GM18861 (cell line): ENCODE measurements around the gene PRRG1.
"Not testable (repeated sequence)": the region's sequence is repeated elsewhere in the genome, so short reads cannot be mapped to it uniquely, and the experiment has no call there.

Source experiments
- ATAC-seq: cut with Tn5 transposase; IDR thresholded peaks from one replicate; pipeline ENCODE4 v1.9.1; 2021; ENCODE audit not compliant: unreplicated experiment

PRRG1 gene

DNA sequence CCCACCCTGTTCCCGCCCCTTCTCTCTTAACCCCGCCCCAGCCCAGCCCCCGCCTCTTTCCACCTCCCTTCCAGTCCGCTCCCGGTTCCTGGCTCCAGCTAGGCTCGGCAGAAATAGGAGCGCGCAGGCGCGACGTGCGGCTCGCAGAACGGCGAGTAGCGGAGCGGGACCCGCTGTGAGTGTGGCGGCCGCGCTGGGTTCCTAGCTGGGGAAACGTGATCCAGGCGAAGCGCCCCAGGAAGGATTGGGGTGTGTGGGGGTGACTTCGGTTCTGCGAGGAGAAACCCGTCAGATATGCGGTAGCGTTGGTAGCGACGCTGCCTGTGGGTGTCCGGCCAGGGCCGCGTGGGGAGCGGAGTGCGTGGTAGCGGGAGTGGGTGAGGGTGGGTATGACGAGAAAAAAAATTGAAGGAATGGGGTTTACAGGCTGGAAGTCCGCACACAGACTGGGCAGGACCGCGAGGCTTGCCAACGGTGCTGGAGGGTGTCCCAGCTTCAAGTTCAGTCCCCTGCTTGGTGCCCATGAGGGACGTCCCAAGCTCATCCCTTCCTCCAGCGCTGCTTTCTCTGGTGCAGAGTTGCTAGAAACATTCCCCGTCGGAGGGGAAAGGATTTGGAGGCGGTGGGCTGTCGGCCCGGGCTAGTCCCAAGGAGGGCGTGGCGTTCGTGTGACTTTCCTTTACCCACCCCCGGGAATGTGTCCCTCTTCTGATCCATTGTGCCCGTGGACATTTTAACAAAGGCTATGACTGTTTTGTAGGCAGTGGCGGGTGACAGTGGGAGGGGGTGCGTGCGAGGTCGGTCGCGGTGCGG is at the start of gene PRRG1:
Gene PRRG1 (plus strand): TSS at position 144 of the 813 bp plus-strand sequence. CDS start 56,886 bp downstream, outside the sequence.
- no peak for ATAC-seq

DNA sequence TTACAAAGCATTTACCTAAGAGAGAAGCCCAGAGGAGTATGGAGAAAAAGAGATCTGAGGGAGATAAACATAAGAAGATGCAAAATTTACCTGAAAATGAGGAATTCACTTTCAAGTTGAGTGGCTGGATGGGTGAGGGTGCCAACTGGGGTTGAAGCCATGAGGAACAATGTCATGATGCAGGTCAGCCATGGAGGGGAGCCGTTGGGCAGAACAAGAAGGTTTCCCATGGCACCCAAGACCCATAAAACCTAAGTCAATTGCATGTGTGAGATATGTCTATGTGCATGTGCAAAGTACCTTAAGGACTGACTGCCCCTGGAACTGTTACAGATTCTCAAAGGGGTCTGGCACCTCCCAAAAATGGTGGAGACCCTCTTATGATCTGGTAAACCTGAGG is 46.6 kb upstream of the PRRG1 start:
- ATAC-seq: no peak

DNA sequence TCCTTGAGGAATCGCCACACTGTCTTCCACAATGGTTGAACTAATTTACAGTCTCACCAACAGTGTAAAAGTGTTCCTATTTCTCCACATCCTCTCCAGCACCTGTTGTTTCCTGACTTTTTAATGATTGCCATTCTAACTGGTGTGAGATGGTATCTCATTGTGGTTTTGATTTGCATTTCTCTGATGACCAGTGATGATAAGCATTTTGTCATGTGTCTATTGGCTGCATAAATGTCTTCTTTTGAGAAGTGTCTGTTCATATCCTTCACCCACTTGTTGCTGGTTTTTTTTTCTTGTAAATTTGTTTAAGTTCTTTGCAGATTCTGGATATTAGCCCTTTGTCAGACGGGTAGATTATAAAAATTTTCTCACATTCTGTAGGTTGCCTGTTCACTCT is 43.9 kb upstream of the PRRG1 start:
- not testable (repeated sequence) for ATAC-seq

DNA sequence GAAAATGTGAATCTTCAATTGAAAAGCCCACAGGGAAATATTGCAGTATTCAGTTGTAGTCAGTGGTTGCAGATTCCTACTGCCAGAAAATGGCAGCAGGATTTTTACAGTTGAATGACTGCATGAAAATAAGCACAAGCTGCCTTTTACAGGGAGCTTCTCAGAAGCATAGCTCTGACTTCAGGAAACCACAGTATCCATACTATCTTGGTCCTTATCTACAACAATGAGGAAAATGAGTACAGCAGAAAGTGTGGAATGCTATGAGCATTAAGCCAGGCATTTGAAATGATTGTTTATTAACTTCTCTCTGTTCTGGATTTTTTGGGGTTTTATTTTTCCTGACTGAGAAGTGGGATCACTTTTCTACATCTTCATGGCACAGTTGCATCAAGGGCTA is 34.6 kb upstream of the PRRG1 start:
- ATAC-seq: no peak

DNA sequence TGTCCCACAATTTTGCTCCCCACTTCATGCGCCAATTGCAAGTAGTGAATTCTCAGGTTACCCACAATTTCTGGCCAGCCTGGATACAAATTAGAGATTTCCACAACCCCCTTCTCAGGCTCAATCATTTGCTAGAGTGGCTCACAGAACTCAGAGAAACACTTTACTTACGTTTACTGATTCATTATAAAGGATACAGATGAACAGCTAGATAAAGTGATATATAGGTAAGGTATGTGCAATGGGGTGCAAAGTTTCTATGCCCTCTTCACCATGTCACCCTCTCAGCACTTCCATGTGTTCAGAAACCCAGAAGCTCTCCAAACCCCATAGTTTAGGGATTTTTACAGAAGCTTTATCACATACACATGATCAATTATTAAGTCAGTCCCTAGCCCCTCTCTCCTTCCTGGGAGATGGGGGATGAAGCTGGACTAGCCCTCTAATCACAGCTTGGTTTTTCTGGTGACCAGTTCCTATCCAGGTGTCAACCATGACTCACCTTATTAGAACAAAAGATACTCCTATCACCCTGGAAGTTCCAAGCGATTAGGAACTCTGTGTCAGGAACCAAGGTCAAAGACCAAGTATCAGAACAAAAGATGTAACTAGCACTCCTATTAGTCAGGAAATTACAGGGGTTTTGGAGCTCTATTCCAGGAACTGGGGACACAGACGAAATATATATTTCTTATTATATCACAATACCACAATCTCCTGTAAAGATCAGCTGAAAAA is 33.5 kb upstream of the PRRG1 start:
- no peak for ATAC-seq

DNA sequence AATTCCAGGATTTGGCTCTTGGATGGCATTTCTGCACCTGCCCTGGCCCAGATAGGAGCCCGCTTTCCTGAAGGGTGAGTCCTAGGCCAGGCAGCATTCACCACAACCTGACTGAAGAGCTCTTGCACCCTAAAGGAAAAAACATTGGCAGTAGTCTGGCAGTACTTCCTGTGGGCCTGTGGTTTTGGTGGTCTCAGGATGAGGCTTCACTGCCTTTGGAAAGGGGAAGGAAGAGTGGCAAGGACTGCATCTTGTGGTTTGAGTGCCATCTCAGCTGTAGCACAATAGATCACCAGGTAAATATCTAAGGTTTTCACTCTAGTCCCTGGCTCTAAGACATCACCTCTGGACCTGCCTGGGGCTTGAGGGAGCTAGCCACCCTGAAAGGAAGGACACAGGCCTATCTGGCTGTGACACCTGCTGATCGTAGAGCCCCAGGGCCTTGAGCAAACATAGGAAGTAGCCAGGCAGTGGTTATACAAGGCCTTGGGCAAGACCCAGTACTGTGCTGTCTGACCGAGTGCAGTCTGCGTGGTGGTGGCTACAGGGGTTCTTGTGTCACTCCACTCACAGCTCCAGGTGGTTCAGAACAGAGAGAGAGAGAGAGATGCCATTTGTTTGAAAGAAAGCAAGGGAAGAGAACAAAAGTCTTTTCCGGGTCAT is 28.5 kb upstream of the PRRG1 start:
- no peak for ATAC-seq

DNA sequence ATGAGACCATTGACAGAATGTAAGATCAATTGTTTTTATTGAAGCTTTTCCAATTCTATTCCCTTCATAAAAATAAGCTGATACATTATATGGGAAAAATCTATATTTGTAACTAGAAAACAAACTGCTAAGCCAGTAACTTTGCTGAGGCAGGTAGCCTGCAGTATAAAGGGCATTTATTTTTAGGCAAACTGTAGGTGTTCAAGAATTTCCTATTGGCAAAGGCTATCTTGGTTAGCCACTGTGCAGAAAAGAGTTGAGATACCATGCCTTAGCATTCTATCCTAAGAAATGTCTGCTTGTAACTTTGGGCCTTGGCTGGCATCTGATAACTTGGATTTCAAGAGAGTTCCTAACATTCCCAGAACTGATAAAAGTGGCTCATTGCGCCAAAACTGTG is 18.5 kb upstream of the PRRG1 start:
- no peak for ATAC-seq

DNA sequence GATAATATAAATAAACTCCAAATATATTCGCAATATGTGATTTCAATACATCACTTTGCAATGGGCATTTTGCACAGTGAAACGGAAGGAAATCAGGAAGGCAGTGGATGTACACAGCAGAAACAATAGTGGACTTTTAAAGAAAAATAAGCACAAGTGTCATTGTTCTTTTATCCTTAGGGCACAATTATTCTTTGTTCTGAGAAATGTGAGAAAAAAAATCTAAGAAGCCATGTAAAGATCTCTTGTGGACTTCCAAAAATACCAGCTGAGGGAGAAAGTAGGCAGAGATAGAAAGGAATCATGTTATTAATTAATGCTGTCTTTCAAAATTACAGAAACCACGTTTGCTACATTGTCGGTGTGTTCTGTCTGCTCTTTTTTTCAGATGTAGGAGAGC is 17.6 kb upstream of the PRRG1 start:
- ATAC-seq: no peak

DNA sequence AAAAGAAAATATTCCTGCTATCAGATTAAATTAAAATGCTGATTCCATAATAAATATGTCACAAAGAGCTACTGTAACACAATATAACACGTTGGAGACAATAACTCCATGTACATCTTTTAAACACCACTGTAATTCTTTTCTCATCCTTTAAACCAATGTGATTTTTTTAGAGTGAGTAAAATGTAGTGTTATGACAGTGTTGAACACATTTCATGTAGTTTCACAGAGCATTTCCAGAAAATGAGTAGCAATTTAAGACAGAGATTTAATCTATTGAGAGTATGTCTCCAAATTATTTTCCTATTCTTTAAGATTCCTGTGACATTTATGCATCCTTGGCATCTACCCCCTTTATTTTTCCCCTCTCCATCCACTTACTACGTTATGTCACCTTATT is 17.1 kb upstream of the PRRG1 start:
- ATAC-seq: no peak

DNA sequence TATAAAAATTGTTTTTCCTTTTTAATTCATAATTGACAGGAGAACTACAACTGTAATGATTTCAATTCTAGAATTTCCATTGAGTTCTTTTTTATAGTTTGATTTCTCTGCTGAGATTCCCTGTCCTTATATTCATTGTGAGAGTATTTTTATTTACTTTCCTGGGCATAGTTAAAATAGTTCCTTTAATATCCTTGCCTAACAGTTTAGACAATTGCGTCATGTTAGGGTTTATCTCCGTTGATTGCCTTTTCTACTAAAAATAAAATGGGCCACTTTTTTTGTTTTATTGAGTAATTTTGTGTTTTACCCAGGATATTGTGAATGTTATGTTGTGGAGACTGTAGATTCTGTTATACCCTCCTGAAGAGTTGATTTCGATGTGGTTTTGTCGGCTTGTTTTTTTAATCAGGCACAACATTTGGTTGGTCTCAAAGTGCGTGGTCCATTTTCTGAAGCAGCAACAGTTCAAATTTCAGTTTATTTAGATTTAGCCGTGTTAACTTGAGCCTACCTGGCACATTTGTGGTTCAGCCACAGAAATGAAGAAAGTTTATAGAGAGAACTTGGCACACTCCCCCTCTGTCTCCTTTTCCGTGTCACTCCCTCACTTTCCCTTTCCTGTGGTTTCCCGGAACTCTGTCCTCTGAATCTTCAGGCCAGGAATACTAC is 16.0 kb upstream of the PRRG1 start:
- ATAC-seq: no peak

DNA sequence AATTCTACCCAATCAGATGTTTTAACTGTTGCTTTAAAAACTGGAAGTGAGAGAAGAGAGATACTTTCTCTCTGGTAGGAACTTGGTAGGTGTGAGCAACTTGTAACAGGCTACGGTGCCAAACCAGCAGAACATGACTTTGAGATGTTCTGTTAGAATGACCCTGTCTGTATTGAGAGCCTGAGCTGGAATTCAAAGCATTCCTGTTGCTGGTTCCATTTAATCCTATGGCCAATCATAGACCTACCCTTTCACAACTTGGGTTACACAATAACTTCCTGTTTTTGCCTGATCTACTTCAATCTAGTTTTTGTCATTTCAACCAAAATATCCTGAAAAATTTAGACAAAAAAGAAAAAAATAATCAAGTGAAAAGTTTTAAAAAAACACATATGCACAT is 1.7 kb upstream of the PRRG1 start:
- no peak for ATAC-seq

DNA sequence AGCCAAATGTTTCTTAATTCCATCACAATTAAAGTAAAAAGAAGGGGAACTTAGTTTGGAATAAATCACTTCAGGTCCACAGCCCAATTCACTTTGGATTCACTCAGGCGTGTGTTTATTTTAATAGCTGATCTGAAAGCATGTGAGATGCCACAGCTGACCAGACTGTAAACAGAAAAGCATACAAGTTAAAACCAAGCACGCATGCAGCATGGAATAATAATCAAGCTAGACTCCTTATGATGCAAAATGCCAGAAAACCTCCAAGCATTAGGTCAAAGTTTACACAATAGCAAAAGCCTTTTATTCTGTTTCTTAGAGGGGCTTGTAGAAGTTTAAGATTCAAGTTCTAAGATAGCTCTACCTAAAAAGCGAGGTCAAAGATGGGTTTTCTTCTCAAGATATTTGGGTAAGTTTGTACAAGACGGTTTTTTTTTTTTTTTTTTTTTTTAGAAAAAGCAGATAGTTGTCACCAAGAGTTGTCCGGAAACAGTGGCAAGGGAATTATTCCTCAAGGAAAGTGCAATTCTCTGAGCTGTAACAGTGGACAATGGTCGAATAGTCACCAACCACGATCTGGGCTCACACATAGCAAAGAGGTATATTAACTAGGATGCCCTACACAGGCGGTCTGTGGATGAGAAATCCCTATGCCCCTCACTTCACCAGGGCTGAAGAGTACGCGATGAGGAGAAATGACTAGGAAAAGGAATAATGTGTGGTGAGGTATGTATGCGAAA is 763 bp upstream of the PRRG1 start:
- no peak for ATAC-seq

DNA sequence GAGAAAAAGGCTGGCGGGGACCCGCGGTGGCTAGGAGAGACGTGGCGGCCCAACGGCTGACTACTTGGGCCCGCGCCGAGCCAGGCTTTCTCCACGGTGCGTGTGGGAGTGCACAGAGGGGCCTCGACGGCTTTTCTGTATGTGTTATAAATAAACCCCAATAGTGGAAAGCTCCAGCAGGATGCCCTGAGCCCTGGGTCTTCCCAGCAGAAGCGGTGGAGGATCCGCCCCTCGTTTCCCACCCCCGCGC is 268 bp upstream of the PRRG1 start:
- no peak for ATAC-seq

DNA sequence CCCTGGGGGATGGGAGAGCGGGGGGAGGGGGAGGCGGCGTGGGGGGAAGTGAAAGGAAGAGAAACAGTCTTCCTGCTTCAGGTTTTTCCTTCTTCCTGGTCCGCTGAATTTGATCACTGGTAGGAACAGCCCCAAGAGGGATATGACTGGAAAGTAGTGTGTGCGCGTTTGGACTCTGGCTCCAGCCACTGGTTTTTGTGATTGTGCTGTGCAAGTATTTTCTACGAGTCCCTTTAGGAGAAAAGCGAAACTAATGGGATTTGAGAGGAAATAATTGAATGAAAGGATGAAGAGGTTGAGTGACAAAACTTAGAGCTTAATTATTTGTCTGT is 836 bp downstream of the PRRG1 start:
- ATAC-seq: no peak

DNA sequence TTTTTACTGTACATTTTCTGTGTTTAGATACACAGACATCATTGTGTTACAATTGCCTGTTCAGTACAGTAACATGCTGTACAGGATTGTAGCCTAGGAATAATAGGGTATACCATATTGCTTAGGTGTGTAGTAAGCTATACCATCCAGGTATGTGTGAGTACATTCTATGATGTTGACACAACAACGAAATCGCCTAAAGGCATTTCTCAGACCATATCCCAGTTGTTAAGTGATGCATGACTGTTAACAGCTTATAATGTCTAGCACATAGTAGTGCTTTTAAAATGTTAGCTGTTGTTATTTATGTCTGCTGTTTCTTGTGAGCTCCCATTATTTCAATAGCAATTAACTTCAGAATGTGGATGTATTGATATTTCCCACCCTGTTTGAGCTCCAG is 4.5 kb downstream of the PRRG1 start:
- ATAC-seq: no peak

DNA sequence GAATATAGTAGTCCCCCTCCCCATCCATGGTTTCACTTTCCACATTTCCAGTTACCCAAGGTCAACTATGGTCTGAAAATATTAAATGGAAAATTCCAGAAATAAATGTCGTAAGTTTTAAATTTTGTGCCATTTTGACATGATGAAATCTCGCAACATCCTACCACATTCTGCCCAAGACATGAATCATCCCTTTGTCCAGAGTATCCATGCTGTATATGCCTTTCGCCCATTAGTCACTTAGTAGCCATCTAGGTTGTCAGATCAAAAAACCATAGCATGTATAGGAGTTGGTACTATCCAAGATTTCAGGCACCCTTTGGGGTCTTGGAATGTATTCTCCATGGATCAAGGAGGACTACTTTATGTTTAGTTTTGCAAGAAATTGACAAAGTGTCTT is 8.3 kb downstream of the PRRG1 start:
- ATAC-seq: no peak

DNA sequence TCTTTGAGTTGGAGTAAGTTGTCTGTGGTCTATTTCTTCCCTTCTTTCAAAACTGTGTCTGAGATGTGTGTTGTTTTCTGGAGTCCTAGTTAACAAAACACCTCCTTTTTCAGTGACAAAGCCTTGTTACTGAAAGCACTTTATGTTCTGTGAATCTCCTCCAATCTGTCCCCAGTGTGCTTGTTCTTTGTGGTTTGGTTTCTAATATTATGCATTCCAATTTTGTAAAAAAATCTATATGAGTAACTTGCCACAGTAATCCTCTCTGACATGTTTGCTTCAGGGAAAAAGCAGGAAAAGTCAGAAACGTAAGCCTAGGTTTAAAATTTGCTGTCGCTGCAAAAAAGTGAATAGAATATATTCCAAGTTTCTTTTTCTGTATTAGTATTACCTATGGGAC is 12.4 kb downstream of the PRRG1 start:
- ATAC-seq: no peak

DNA sequence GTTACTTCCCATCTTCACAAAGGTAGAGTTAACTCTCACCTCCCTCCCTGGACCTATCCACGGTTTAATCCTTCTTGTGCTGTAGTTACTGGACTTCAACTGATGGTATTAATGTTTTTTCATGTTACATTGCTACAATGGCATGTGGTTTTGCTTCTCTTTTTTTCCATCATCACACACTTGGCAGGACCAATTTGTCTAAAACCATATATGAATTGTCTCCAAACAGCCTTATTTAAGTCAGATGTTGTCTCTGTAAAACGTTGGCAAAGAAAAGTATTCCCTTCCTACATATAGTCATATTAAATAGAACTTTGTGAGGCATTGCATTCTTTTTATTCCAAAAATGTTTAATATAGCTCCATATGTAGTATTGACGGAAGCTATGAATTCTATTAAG is 15.5 kb downstream of the PRRG1 start:
- ATAC-seq: no peak

DNA sequence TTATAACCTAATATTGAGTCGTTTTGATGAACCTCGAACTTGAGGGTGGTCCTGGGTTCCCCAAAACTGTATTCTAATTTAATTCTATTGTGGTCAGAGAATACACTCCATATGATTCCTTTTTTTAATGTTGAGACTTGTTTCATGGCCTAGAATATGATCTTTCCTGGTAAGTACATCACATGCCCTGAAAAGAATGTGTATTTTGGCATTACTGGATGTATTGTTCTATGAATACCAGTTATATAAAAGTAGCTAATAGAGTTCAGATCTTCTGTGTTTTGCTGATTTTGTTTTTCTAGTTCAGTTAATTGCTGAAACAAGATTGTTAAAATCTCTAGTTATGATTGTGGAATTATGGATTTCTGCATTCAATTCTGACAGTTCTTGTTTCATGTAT is 18.8 kb downstream of the PRRG1 start:
- ATAC-seq: no peak

DNA sequence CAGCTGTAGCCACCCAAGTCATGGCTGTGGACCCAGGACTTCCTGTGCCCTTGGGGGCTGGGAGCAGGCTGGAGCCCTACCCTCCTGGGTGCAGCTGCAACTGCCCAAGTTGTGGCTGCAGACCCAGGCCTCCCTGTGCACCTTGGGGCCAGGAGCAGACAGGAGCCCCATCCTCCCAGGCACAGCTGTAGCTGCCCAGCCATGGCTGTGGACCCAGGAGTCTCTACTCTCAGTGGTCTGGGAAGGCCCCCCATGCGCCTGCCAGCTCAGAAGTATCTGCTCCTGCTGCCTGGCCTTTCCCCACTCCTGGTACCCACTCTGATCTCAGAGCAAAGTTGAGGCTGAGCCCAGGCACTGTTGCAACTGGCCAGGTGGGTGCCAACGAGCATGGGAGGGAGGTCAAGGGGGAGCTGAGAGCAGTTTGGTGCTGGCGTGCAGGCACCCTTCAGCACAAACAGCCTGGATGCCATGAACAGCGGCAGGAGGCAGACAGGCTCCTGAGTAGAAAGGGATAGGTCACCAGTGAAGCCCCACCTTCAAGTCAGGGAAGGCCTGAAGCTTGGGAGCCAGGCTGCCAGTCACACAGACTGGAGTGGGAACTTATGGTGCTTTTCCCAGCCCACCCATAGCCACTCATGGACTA is 21.5 kb downstream of the PRRG1 start:
- no peak for ATAC-seq

DNA sequence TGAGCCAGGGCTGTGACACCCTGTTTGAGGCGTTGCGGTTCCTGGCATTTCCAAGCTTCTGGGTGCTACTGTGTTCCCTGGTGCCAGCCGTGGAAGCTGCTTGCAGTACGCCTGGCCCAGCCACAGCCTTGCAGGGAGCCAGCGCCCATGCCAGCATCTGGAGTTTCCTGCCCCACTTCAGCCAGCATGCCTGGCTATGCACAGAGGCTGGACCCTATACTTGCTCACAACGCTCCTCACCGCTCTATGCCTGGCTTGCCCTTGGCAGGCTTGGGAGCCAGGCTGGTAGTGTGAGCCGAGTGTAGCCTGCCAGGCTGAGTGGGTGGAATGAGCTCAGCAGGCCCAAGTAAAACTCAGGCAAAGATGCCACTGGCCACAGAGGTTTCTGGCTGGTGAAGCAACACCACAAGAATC is 22.4 kb downstream of the PRRG1 start:
- no peak for ATAC-seq
